ENCODE measurements around the gene LRMDA. TPM values are rescaled to one million over a fixed set of nuclear protein-coding genes. Genes with fewer than 3 reads are reported as not detected.

Gene LRMDA
- total RNA-seq, 3 donors from 2014 or later = 9.4 to 14.9 (median 10.3) TPM

DNA sequence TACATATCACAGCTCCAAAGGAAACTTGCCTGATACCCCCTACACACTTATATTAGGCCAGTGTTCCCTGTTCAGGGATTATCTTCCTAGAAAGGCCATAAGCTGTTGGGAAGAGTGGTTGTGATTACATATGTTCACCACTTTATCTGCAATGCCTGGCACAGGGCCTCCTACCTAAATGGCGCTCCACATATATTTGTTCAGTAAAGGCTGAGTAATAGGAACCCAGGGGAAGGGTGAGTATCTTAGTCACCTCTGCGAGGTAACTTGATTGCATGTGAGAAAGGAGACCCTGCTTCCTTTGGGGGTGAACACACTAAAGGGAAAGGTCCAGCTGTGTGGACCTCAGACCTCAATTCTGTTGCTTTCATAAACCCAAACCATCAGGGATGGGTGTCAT lies 896.0 kb downstream of the LRMDA start:
- DNase-seq (no peak), ATAC-seq (no peak)
- H3K9me3 ChIP-seq = no peaks in the 10 kb centered on the region
- intact Hi-C loops (cut with DNase I, micrococcal nuclease) = no loop called here
- H3K36me3 ChIP-seq (ENCODE audit: low read depth) = no peaks in the 10 kb centered on the region
- H3K4me3 ChIP-seq = no peak overlapping the region
- TF ChIP-seq, protein P1, sequence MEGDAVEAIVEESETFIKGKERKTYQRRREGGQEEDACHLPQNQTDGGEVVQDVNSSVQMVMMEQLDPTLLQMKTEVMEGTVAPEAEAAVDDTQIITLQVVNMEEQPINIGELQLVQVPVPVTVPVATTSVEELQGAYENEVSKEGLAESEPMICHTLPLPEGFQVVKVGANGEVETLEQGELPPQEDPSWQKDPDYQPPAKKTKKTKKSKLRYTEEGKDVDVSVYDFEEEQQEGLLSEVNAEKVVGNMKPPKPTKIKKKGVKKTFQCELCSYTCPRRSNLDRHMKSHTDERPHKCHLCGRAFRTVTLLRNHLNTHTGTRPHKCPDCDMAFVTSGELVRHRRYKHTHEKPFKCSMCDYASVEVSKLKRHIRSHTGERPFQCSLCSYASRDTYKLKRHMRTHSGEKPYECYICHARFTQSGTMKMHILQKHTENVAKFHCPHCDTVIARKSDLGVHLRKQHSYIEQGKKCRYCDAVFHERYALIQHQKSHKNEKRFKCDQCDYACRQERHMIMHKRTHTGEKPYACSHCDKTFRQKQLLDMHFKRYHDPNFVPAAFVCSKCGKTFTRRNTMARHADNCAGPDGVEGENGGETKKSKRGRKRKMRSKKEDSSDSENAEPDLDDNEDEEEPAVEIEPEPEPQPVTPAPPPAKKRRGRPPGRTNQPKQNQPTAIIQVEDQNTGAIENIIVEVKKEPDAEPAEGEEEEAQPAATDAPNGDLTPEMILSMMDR (IDR thresholded peaks at IDR 0.05) = no peak
- no peaks in the 10 kb centered on the region for H3K4me1 ChIP-seq (ENCODE audit: low read depth)

DNA sequence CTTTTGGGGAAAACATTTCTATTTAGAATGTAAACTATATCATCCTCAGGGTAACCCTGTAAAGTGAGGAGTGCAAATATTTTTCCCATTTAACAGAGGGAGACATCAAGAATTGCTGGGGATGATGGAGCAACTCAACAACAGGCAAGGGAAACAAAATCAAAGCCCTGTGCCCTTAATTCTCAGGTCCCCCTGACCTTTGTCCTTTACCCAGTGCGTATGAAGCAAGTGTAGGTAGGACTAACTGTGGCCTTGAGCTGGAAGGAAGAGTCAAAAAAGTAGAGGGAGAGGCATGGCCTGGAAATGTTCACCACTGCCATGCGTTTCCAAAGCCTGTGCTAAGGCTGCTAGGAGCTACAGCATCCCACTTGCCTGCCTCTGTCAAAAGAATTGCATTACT lies 896.9 kb downstream of the LRMDA start:
- intact Hi-C loops (cut with DNase I, micrococcal nuclease) = no loop called here
- Histone ChIP-seq H3K4me3 (no peak overlapping the region), H3K9me3 (no peaks in the 10 kb centered on the region), H3K4me1 (ENCODE audit: low read depth) (no peaks in the 10 kb centered on the region), H3K36me3 (ENCODE audit: low read depth) (no peaks in the 10 kb centered on the region)
- TF ChIP-seq, protein P1 (IDR thresholded peaks at IDR 0.05) = no peak
- DNase-seq (no peak), ATAC-seq (no peak)

DNA sequence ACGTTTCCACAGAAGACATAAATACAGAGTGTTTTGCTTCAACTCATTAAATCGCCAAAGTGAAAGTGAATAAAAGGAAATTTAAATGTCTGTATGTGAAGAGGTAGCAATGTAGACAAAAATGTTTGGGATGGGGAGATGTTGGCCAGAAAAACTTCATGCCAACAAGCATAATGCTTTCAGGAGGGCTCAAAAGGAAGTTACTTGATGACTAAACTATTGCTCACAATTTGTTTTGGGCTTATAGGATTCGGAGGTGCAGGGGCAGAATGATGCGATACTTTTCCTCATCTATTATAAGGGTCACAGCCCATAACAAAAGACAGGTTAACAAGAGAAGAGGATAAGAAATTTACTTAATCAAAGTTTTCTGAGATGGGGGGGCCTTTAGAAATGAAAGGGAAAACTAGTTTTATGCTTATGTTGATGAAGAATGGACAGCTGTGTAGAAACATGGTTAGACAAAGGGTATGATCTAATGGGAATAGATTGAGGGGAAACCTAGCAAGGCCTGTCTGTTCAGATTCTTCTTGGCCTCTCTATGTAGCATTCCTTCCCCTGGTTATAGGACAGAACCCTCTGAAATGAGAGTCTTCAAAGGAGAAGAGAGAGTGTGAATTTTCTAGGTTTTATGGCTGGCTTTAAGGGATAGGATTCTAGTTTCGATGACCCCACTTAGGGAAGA lies 898.6 kb downstream of the LRMDA start:
- DNase-seq (no peak), ATAC-seq (no peak)
- Histone ChIP-seq H3K4me1 (ENCODE audit: low read depth) (no peaks in the 10 kb centered on the region), H3K36me3 (ENCODE audit: low read depth) (no peaks in the 10 kb centered on the region), H3K4me3 (no peak overlapping the region), H3K9me3 (no peaks in the 10 kb centered on the region)
- intact Hi-C loops (cut with DNase I, micrococcal nuclease) = no loop called here
- TF ChIP-seq, protein P1 (IDR thresholded peaks at IDR 0.05) = no peak

DNA sequence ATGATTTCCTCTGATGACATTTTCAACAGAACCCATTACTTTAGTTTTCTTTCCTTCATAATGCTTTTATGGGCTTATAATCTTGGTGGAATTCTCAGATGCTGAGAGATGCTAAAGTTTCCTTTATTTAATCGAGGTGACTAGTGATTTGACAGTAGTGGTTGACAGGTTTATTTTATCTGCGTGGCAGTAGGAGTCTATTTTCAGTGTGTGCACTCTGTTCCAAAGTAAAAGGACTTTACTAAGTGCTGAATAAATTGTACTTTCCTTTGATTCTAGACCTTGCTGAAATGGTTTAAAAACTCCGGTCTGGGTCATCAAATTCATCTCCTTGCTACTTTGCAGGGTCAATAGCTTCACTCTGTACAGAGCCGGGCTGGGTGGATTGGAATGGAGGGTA lies 900.3 kb downstream of the LRMDA start:
- TF ChIP-seq, protein P1 (IDR thresholded peaks at IDR 0.05) = no peak
- peaks cover 5% of the 10 kb centered on the region for H3K4me1 ChIP-seq (ENCODE audit: low read depth)
- no peaks in the 10 kb centered on the region for H3K9me3 ChIP-seq
- intact Hi-C loops (cut with DNase I, micrococcal nuclease) = no loop called here
- ATAC-seq = no peak
- H3K4me3 ChIP-seq = no peak overlapping the region
- DNase-seq = no peak
- H3K36me3 ChIP-seq (ENCODE audit: low read depth) = no peaks in the 10 kb centered on the region

DNA sequence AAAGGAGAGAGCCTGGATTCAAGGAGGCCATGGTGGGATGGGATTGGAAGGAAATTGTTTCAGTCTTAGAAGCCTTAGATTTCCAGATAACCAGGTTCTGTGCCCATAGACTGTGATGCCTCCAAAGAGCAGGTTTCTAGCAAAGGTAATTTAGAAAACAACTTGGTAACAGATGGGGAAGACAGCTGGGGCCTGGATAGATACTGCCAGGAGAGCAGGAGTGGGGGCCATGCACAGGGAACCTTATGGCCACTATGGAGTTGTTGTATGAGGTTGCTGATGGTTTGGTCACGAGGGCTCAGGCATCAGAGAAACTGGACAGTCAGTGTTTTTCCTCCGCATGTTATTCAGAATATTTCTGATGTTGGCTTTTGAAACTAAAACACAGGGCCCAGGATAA lies 901.9 kb downstream of the LRMDA start:
- intact Hi-C loops (cut with DNase I, micrococcal nuclease) = no loop called here
- ATAC-seq (no peak), DNase-seq (no peak)
- Histone ChIP-seq H3K36me3 (ENCODE audit: low read depth) (no peaks in the 10 kb centered on the region), H3K9me3 (no peaks in the 10 kb centered on the region), H3K4me3 (no peak overlapping the region), H3K4me1 (ENCODE audit: low read depth) (peaks cover 14% of the 10 kb centered on the region)
- TF ChIP-seq, protein P1 (IDR thresholded peaks at IDR 0.05) = no peak

DNA sequence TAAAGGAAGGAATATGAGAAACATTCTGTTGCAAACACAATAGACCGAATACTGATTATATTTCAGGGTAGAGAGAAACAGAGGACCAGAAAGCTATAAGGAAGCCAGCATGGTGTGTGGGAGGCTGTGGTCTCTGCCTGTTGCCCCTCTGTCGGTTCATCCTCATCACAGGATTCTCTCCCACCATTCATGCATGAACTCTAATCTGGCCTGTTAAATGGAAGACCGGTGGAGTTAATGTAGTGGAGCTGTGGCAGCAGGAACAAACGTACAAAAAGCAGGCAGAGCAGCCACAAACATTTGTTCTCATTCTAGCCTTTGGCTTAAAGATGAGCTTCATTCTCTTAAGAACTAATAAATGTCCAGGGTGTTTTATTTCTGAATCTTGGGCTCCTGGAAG lies 902.4 kb downstream of the LRMDA start:
- intact Hi-C loops (cut with DNase I, micrococcal nuclease) = no loop called here
- H3K4me1 ChIP-seq (ENCODE audit: low read depth) = peaks cover 14% of the 10 kb centered on the region
- ATAC-seq = no peak
- H3K4me3 ChIP-seq = no peak overlapping the region
- no peak for DNase-seq
- no peaks in the 10 kb centered on the region for H3K9me3 ChIP-seq
- H3K36me3 ChIP-seq (ENCODE audit: low read depth) = no peaks in the 10 kb centered on the region
- TF ChIP-seq, protein P1 (IDR thresholded peaks at IDR 0.05) = no peak

All from mucosa of descending colon (tissue), 3 donors.